Natural killer cell treated with Interleukin-12 subunit alpha and Interleukin-12 subunit beta and Interleukin-15 and Interleukin-18, amount 100 ng/mL, for 72 hours (primary cell): ENCODE results near the gene FPR3. TPM values are rescaled to one million over a fixed set of nuclear protein-coding genes. Genes with fewer than 3 reads are reported as not detected.
"Not testable (repeated sequence)": the region's sequence is repeated elsewhere in the genome, so short reads cannot be mapped to it uniquely, and the experiment has no call there.

Source experiments
- ATAC-seq, 2 donors: fragments of 150-1000 bp; cut with Tn5 transposase in 1 of 2; sonication (Bioruptor Pico), chemical (Tn5 transposase) in 1 of 2; 2 replicates each; pipeline ENCODE4 v1.10.0; 2021
- DNase-seq: peaks from one replicate; pipeline ENCODE4 v3.0.0; 2022; ENCODE audit warnings: low spot score
- H3K27ac Mint-ChIP-seq, 2 donors: 1 replicate in 1 of 2; 2 replicates in 1 of 2; pipeline ENCODE4 v1.8.0; 2022; ENCODE audit warnings: mixed read lengths in 2 of 2, mild to moderate bottlenecking in 1 of 2, moderate library complexity in 1 of 2
- H3K27me3 Mint-ChIP-seq, 2 donors: 1 replicate in 1 of 2; 2 replicates in 1 of 2; pipeline ENCODE4 v1.8.0; 2022; ENCODE audit warnings: mixed read lengths in 2 of 2
- H3K36me3 Mint-ChIP-seq: one replicate; pipeline ENCODE4 v1.8.0; 2022; ENCODE audit warnings: mixed read lengths
- H3K4me1 Mint-ChIP-seq, 2 donors: 1 replicate in 1 of 2; 2 replicates in 1 of 2; pipeline ENCODE4 v1.8.0; 2022; ENCODE audit warnings: low read depth in 2 of 2, mixed read lengths in 2 of 2, mild to moderate bottlenecking in 1 of 2
- H3K4me3 Mint-ChIP-seq: one replicate; pipeline ENCODE4 v1.8.0; 2022; ENCODE audit warnings: mixed read lengths
- H3K9me3 Mint-ChIP-seq: 2 replicates; pipeline ENCODE4 v1.8.0; 2022; ENCODE audit warnings: mixed read lengths
- total RNA-seq, 2 donors: library from RNA; stranded (reverse); gene quantifications; one replicate each; pipeline ENCODE4 v1.2.3, GENCODE V29; 2022

FPR3 gene
- total RNA-seq, 2 donors from 2014 or later, result not detected

DNA sequence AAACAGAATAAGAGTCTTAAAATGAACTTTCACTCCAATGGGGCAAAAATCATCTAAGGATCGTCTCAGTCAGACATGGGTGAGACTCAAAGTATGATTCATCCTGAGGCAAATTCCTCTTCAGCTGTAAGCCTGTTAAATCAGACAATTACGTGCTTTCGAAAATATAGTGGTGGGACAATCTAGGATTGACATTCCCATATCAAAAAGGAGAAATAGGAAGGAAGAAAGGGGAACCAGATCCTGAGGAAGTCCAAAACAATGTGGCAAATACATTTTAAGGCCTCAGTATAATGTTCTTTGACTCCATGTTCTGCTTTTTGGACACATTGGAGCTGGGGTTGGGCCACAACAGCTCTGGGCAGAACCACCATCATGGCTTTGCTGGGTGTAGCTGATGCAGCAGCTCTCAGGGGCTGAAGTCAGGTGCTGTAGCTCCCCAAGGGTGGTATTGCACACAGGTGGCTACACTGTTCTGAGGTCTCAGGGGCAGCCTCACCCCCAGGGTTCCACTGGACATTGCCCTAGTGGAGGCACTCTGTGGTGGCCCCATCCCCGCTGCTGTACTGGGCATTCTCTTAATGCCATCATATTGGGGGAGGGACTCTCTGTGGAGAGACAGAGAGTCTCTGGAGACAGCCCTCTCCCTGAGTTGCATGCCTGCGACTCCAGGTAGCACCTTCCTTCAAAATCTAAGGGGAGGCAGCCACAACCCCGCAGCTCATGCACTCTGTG is 5.7 kb upstream of the FPR3 start:
- peaks cover 4% of the 10 kb centered on the region for H3K9me3 Mint-ChIP-seq
- no peak overlapping the region for H3K4me3 Mint-ChIP-seq
- H3K4me1 Mint-ChIP-seq, result no peaks in the 10 kb centered on the region
- H3K27ac Mint-ChIP-seq, result no peak overlapping the region
- ATAC-seq (no peak), DNase-seq (no peak)
- H3K36me3 Mint-ChIP-seq, result no peaks in the 10 kb centered on the region
- peaks cover 0 to 4% of the 10 kb centered on the region in 2 donors for H3K27me3 Mint-ChIP-seq

DNA sequence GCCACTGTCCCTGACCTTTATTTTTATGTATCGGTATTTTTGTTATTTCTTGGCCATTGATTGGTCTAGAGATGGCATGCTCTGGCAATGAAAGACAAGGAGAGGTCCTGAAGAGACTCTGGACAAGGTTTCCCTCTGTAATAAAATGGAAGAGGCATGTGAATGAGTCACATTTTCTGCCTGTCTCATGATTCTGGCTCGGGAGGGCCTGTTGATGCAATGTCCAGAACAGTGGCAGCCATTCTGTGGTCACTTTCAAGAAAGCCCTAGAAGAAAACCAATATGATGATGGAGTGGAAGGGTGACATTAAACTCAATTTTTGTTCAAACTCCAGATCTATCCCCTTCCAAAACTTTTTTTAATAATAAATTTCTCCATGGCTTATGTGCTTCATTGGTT is 2.0 kb upstream of the FPR3 start:
- no peaks in the 10 kb centered on the region for H3K36me3 Mint-ChIP-seq
- H3K27ac Mint-ChIP-seq, result no peak overlapping the region
- H3K9me3 Mint-ChIP-seq, result peaks cover 3% of the 10 kb centered on the region

DNA sequence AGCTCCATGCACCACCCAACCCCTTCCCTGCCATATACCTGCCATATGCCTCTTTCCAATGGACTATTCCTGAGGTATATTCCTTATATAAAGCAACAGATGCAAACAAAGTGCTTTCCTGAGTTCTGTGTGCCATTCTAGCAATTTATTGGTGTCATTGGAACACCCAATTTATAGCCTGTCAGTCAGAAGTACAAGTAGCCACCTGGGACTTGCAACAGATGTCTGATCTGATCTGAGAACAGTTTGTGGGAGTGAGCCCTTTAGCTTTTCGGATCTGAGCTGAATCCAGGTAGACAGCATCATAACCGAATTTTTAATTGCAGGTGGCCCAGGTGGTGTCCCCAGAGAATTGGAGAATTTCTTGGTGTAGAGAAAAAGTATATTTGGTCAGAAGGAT is 963 bp upstream of the FPR3 start:
- no peak for ATAC-seq
- H3K36me3 Mint-ChIP-seq, result no peaks in the 10 kb centered on the region

More for the DNA sequence above, 2.0 kb upstream of the FPR3 start:
- ATAC-seq, result no peak
- Mint-ChIP-seq H3K27me3 (peaks cover 0 to 15% of the 10 kb centered on the region in 2 donors), H3K4me3 (no peak overlapping the region), H3K4me1 (no peaks in the 10 kb centered on the region)
- no peak for DNase-seq

DNA sequence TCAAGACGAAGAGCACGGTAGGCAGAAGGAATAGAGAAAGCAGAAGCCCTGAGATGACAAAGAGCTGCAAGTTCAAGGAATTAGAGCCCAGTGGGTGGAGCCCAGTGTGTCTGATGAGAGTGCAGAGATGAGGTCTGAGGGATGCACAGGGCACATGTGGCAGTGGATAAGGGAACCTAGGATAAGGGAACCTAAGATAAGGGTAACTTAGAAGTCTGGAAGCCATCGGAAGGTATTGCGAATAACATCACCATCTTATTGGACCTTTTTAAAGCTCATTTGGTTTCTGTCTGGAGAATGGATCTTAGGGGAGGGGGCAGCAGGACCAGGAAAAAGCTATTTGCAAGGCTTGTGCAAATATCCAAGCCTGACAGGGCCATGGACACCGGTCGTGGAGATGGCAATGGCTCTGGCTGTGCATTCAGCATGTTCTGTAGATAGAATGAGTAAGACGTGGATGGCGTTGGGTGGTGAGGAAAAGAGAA is 1.3 kb downstream of the FPR3 start:
- H3K27ac Mint-ChIP-seq, result no peak overlapping the region
- ATAC-seq (no peak), DNase-seq (no peak)
- H3K9me3 Mint-ChIP-seq, result peaks cover 3% of the 10 kb centered on the region
- H3K36me3 Mint-ChIP-seq, result no peaks in the 10 kb centered on the region
- no peaks in the 10 kb centered on the region for H3K4me1 Mint-ChIP-seq
- no peak overlapping the region for H3K4me3 Mint-ChIP-seq
- H3K27me3 Mint-ChIP-seq, result peaks cover 0 to 15% of the 10 kb centered on the region in 2 donors

More for the DNA sequence above, 963 bp upstream of the FPR3 start:
- no peaks in the 10 kb centered on the region for H3K4me1 Mint-ChIP-seq
- no peak overlapping the region for H3K4me3 Mint-ChIP-seq
- H3K27ac Mint-ChIP-seq, result no peak overlapping the region
- H3K9me3 Mint-ChIP-seq, result peaks cover 3% of the 10 kb centered on the region
- no peak for DNase-seq
- peaks cover 0 to 15% of the 10 kb centered on the region in 2 donors for H3K27me3 Mint-ChIP-seq

DNA sequence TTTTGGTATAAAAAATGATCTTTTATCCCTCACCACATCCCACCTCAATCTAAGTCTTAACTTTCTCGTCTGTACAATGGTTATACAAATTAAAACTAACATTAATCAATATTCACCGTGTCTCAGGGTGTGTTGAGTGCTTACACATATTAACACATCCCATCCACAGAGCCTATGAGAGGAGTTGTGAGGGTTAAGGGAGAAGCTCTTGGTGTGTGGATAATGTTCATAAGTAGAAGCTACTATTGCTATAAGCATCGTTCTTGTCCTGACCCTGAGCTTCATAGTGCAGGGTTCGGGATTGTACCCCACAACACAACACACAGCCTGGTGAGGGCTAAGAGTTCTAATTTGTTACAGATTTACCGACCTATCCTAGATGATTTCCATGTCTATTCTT is 2.5 kb downstream of the FPR3 start:
- H3K9me3 Mint-ChIP-seq, result peaks cover 3% of the 10 kb centered on the region
- H3K4me1 Mint-ChIP-seq, result no peaks in the 10 kb centered on the region
- H3K27ac Mint-ChIP-seq, result no peak overlapping the region
- ATAC-seq (no peak), DNase-seq (no peak)
- H3K36me3 Mint-ChIP-seq, result no peaks in the 10 kb centered on the region
- H3K27me3 Mint-ChIP-seq, result peaks cover 0 to 15% of the 10 kb centered on the region in 2 donors
- H3K4me3 Mint-ChIP-seq, result no peak overlapping the region

DNA sequence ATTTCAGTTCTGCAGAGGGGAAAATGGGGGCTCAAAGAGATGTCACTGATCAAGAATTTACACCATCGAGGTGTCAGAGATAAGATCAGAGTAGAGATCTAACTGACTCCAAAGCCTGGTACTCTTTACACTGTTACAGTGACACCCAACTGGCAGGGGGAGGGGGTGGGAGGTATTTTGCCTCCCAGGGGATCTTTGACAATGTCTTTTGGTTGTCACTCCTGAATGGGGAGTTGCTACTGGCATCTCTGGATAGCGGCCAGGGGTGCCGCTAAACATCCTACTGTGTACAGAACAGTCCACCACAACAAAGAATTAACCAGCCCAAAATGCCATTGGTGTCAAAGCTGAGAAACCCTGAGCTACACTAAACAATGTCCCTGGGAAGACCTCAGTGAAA is 3.1 kb downstream of the FPR3 start:
- H3K36me3 Mint-ChIP-seq, result no peaks in the 10 kb centered on the region
- H3K27me3 Mint-ChIP-seq, result peaks cover 0 to 15% of the 10 kb centered on the region in 2 donors
- H3K4me3 Mint-ChIP-seq, result no peak overlapping the region
- no peak overlapping the region for H3K27ac Mint-ChIP-seq
- ATAC-seq (no peak), DNase-seq (no peak)
- H3K4me1 Mint-ChIP-seq, result no peaks in the 10 kb centered on the region
- H3K9me3 Mint-ChIP-seq, result peaks cover 3% of the 10 kb centered on the region

DNA sequence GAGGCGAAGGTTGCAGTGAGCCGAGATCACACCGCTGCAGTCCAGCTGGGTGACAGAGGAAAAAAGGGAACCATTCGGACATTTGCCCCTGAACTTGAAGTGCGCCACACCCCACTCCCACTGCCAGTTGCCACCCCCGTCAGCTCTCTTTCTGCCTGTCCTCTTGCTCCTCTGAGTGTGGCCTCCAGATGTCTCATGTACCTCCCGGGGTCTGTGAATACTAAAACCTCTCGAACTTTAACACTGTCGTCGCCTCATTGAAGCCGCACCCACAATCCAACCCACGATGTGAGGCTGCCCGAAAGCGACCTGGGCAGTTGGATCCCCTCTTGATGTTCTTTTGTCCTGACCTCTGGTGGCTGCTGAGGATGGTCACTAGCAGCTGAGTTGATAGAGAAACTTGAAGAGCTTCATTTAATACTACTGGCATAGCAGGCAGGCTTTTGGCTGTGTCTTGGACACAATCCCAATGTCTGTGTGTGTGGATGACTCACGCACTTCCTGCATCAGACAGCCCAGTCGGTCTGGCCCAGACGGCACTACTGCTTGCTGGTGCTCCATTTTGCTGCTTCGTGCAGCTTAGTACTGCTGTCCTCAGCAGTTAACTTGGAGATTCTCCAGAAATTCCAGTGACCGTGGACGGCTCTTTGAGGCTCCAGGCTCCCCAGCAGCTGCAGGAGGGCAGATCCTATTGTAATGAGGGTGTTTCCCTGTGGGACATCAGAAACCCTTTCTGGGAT is 4.2 kb downstream of the FPR3 start:
- Mint-ChIP-seq H3K4me3 (no peak overlapping the region), H3K36me3 (no peaks in the 10 kb centered on the region), H3K27ac (no peak overlapping the region), H3K27me3 (peaks cover 0 to 13% of the 10 kb centered on the region in 2 donors), H3K4me1 (no peaks in the 10 kb centered on the region), H3K9me3 (peaks cover 3% of the 10 kb centered on the region)
- peak in 1 of 2 donors; percentile 17 for ATAC-seq
- no peak for DNase-seq

DNA sequence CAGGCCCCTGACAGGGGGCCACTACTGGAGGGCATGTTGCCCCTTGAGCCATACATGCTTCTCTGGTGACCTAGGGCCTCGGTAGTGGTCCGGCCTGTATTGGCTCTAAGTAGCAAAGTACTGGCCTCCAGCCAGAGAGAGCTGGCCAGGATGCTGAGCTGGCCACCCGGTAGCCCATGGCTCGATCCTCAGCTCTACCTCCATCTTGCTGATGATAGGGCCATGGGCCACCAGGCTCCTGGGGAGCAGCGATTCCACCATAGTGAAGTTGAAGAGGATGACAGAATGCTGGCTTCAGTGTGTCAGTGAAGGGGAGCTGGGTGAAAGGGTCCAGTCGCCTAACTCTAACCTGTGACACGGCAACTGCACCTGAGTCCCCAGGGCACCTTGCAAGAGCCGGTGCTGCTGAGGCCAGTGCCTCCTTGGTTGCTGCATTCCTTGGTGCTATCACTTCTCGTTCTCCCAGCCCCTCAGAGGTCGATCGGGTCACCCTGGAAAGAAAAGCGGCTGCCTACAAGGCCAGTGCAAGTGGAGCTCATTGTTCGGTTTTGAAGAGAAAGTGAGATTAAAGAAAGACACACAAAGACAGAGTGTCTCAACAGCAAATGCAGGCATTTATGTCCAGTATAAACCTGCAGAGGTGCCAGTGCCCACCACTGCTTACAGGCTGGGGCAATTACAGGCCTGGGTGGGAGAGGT is 5.0 kb downstream of the FPR3 start:
- ATAC-seq (peak in 1 of 2 donors; percentile 13), DNase-seq (no peak)
- H3K36me3 Mint-ChIP-seq, result no peaks in the 10 kb centered on the region
- H3K27ac Mint-ChIP-seq, result no peak overlapping the region
- no peak overlapping the region for H3K4me3 Mint-ChIP-seq
- H3K4me1 Mint-ChIP-seq, result no peaks in the 10 kb centered on the region
- H3K9me3 Mint-ChIP-seq, result peaks cover 3% of the 10 kb centered on the region
- peaks cover 0 to 13% of the 10 kb centered on the region in 2 donors for H3K27me3 Mint-ChIP-seq

DNA sequence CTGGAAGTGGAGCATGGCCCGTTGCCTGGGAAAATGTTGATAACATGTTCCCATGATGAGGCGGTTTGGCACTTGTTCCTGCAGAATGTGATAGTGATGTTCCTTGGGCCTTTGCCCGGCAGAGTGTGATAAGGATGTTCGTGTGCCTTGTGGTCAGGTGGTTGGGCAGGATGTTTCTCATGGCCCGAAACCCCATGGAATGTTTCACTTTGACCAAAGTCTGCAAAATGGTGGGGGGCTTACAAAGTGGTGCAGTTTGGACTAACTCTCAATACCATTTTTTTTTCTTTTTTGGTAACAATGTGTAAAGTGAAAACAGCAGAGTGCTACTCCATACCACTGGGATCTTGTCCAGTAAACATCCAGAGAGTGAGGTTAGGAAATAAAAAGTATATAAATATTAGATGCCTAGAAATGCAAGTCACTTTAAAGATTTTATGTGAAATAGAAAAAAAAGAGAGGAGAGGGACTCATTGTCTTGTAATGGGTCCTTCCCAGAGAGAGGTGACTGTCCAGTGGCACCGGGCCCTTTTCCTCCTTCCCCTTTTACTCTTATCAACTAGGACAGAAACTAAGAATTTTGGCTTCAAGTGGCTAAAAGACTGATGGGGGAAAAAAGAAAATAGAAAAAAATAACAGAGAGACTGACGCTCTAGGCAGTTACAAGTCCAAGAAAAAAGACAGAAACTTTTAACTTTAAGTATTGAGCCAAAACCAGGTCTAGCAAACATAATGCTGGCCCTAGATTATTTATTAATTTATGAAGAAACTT is 5.7 kb downstream of the FPR3 start:
- no peak overlapping the region for H3K4me3 Mint-ChIP-seq
- peaks cover 0 to 13% of the 10 kb centered on the region in 2 donors for H3K27me3 Mint-ChIP-seq
- H3K27ac Mint-ChIP-seq, result no peak overlapping the region
- DNase-seq (no peak), ATAC-seq (no peak)
- no peaks in the 10 kb centered on the region for H3K4me1 Mint-ChIP-seq
- no peaks in the 10 kb centered on the region for H3K36me3 Mint-ChIP-seq
- H3K9me3 Mint-ChIP-seq, result peaks cover 3% of the 10 kb centered on the region

DNA sequence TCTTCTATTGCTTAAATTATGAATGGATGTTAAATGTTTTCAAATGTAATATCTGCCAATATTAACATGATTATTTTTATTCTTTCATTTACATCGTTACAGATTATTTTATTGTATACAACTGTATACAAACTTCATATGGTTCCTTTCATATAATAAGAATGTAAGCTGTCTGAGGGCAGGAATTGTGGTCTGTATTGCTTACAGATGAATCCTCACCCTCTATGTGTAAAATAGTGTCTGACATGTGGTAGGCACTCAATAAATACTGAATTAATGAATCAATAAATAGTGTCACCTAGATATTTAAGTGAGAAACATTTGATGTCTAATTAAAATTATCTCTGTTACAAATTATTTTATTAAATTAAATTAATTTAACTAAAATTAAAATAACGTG is 7.8 kb downstream of the FPR3 start:
- peaks cover 7 to 11% of the 10 kb centered on the region in 2 donors for H3K4me1 Mint-ChIP-seq
- H3K27ac Mint-ChIP-seq, result no peak overlapping the region
- H3K4me3 Mint-ChIP-seq, result no peak overlapping the region
- DNase-seq (no peak), ATAC-seq (no peak)
- H3K27me3 Mint-ChIP-seq, result peaks cover 0 to 2% of the 10 kb centered on the region in 2 donors
- H3K9me3 Mint-ChIP-seq, result no peaks in the 10 kb centered on the region
- H3K36me3 Mint-ChIP-seq, result no peaks in the 10 kb centered on the region

DNA sequence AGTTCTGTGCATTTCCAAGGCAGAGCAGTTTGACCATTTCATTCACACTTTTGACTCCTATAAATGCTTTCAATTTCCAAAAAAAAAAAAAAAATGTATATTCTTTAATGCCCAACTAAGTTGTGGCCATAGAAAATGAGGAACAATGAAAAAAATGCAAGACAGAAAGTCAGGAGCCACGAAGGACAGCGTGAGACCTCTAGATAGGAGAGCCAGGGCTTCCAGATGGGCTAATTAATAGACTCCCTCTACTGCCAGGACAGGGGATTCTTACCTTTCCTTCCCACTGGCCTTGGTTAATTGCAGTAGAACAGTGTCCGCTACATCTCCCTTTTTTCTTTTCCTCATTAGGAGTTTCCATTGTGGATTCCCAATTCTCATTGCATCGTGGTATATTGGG is 8.6 kb downstream of the FPR3 start:
- peaks cover 7 to 12% of the 10 kb centered on the region in 2 donors for H3K4me1 Mint-ChIP-seq
- ATAC-seq, result no peak
- no peaks in the 10 kb centered on the region for H3K9me3 Mint-ChIP-seq

DNA sequence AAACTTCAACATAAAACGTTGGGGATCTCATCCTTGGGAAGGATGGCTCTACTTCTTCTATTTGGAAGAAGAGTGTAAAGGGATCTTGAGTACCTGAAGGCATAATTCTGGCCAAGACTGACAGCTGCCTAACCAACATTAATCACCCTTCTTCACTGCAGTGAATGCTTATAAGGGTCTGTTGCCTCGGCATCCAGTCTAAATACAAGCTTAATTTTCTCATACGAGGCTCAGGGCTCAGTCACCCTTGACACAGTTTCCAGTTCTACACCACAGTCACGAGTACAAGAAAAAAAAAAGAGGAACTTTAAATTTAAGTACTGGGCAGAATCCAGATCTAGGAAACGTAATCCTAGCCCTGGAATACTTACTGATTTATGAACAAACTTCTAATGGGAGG is 9.0 kb downstream of the FPR3 start:
- Mint-ChIP-seq H3K4me1 (peaks cover 7 to 12% of the 10 kb centered on the region in 2 donors), H3K27me3 (peaks cover 0 to 2% of the 10 kb centered on the region in 2 donors), H3K4me3 (no peak overlapping the region), H3K9me3 (no peaks in the 10 kb centered on the region), H3K36me3 (no peaks in the 10 kb centered on the region), H3K27ac (no peak overlapping the region)
- DNase-seq (no peak), ATAC-seq (no peak)

More for the DNA sequence above, 8.6 kb downstream of the FPR3 start:
- H3K27ac Mint-ChIP-seq, result no peak overlapping the region
- no peak for DNase-seq
- no peaks in the 10 kb centered on the region for H3K36me3 Mint-ChIP-seq
- H3K27me3 Mint-ChIP-seq, result peaks cover 0 to 2% of the 10 kb centered on the region in 2 donors
- H3K4me3 Mint-ChIP-seq, result no peak overlapping the region

DNA sequence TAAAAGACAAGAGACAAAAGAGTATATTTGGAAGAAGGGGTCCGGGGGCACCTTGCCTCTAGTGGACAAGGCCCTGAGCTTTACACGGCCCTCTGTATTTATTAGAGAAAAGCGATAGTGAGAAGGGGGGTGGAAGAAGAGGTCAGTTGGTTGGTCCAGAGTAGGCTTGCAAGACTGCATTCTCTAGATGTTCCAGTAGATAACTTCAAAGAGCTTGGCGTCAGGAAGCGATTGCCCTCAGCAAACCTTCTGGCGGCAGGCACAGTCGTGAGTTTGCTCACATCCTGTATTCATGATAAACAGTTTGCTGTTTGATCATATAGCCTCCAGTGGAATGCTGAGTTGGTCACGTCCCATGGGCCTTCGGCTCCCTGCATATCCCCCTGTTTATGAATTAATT is 9.8 kb downstream of the FPR3 start:
- not testable (repeated sequence) for H3K27ac Mint-ChIP-seq, H3K9me3 Mint-ChIP-seq, H3K36me3 Mint-ChIP-seq, H3K27me3 Mint-ChIP-seq, ATAC-seq, DNase-seq, H3K4me3 Mint-ChIP-seq
- H3K4me1 Mint-ChIP-seq, result peaks cover 7 to 12% of the 10 kb centered on the region in 2 donors
